ENCODE measurements around the gene TRAF4.
"Not testable (repeated sequence)": the region's sequence is repeated elsewhere in the genome, so short reads cannot be mapped to it uniquely, and the experiment has no call there.

TRAF4 gene

GRCh38 chr17:28749516-28750177 is 5.8 kb downstream of the TRAF4 start:
- DNase-seq = no peak

- DNase-seq = peak; percentile 80
These were observed 6.6 kb downstream of the TRAF4 start for GRCh38 chr17:28750178-28751047.

DNA sequence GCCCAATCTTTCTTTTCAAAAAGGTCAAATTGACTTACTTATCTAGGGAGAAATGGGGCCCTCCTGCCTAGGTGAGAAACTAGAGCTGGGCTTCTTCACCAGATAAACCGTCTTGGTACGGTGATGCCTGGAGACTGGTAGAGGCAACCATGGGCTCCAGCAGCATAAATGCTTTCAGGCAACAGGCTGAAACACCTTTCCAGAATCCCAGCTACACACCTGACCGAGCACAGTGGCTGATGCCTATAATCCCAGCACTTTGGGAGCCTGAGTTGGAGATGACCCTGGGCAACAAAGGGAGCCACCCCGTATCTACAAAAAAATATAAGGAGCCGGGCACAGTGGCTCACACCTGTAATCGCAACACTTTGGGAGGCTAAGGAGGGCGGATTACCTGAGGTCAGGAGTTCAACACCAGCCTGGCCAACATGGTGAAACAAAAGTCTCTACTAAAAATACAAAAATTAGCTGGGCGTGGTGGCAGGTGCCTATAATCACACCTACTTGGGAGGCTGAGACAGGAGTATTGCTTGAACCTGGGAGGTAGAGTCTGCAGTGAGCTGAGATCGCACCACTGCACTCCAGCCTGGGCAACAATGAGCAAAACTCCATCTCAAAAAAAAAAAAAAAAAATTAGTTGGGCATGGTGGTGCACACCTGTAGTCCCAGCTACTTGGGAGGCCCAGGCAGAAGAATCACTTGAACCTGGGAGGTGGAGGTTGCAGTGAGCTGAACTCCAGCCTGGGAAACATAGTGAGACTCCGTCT is 8.0 kb downstream of the TRAF4 start:
- no peak for DNase-seq

- no peak for DNase-seq
These were observed 11.7 kb downstream of the TRAF4 start for GRCh38 chr17:28755486-28755885.

DNA sequence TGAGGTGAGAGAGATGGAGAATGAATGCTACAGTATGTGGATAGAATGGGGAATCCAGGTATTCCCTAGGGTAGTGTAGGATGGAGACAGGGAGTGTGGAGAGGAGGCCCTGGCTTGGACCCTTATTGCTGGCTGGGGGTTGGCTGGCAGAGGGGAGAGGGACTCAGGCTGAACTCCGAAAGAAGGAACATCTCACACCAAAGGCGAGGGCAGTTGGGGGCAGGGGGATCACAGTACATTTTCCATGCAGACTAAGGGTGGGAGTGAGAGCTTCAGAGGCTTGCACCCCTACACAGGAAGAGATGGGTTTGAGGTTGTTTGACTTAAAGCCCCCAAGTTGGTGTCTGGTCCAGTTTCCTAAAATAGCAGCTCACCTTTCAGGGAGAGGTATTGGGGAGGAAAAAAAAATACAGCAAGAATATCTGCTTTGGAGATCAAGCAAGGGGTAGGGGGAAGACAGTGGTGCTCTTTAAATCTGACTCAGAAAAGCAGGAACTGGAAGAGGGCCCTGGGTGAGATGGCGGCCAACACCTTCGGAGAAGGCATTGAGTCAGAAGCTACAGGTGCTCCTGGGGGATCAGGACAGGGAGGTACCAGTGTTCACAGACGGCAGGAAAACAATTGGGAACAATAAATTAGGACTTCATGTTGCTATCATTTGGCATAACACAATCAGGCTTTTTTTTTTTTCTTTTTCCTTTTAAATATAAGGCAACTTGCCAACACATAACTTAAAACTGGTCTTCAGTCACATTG is 12.4 kb downstream of the TRAF4 start:
- DNase-seq = no peak

DNA sequence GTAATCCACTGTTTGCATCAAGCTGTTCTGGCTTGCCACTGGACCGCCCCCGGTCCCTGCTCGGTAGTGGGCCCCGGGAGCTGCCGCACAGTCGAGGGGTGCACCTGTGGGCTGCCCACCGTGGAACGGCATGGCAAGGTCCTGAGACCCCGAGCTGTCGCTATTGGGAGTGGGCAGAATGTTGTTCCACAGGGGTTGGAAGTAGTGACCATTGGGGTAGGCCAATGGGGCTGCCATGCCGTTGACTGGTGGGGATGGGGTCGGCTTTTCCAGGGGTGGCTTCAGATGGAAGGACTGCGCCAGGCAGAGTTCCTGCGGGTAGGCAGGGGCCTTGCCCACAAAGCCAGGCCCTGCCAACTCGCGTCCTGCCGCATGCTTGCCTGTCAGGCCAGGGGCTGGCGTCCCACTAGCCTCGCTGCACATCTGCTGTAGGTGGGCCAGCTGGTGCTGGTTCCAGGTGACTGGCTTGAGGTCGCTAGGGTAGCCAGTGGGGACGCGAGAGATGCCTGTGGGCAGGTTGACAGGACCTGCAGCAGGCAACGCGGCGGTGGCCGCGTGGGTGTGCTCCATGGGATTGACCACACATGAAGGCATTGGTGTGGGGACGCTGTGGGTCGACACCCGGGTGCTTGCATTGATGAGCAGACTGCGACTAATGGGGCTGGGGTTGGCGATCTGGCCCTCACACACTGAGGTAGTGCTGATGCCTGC is 14.8 kb downstream of the TRAF4 start:
- no peak for DNase-seq

GRCh38 chr17:28759256-28759865 is 15.6 kb downstream of the TRAF4 start:
- no peak for DNase-seq

DNA sequence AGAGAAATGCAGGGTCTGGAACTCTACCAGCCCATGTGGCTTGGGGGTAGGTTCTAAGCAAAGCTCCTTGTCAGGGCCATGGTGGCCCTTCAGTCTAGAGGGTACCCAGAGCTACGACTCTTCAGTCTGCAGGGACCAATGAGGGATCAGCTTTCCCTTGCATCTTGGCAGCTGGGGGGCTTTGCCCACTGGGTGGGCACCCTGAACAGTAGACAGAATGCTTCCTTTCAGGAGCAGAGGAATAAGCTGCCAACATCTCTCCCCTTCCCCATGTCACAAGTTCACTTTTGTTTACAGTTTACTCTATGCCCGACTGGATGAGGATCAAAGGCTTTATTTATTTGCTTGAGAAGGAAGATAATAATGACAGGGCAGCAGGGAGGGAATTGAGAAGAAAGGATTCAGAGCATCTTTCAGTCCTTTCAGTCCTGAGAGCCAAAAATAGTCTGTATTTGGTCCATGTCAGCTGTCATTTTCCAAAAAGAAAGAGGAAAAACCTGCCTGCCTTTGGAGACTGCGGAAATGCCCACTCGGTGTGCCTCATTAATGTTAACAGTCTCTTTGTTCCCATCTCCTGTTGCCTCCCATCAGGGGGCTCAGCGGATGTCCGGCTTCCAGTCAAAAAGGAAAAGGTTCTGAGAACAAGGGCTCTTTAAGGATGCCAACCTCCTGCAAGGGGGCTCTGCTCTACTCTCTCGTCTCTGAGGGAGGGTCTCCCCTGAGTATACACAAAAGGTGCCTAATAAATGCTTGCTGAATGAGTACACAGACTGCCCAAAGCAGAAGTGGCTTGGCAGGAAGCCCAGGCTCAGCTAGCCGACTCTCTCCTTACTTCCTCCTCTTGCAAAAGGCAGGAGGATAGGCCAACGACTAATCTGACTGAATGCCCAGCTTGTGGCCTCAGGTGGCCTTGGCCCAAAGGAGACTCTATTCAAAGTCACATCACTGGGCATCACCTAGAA is 17.1 kb downstream of the TRAF4 start:
- DNase-seq = no peak

DNA sequence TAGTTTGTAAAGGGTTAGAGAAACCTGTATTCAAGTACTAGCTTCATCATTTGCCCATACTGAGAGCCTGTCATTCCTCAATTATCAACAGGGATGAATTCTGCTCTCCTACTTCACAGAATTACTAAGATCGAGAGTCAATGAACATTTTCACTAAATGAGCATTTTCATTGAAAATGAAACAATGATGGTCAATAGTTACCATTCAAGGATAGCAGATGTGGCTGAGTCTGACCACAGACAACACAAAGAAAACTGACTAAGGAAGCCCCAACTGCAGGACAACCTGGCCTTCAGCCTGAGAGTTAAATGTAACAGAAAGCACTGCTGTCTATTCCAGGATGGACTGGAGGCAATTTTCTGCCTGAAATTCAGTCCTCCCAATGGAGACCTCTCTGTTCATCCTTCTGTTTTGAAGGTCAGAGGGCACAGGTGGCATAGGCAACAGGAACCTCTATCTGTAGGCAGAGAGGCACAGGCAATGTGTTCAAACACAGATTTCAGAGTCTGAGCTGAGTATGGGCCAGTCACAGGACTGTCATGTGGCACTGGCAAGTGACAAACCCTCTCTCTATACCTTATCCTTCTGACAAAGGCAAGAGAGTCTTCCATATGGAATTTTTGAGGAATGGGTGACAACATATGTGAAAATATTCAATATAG is 19.5 kb downstream of the TRAF4 start:
- no peak for DNase-seq

- DNase-seq = peak; percentile 71
These were observed 20.0 kb downstream of the TRAF4 start for GRCh38 chr17:28763804-28764266.

DNA sequence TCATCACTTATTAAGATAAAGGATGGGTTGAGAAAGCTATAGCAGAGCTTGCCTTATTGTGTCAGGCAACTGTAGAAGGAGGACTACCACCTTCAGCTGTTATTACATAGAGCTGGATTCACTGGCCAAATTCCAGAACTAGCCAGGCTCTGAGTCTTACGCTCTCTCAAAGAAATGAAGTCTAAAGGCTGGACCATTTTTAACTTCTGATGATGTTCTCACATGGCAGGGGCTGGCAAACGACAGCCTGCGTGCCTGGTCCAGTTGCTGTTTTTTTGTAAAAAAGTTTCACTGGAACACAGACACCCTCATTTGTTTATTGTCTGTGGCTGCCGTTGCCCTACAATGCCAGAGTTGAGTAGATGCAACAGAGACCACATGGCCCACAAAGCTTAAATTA is 21.2 kb downstream of the TRAF4 start:
- DNase-seq = no peak

GRCh38 chr17:28773736-28774135 is 29.9 kb downstream of the TRAF4 start:
- no peak for DNase-seq

DNA sequence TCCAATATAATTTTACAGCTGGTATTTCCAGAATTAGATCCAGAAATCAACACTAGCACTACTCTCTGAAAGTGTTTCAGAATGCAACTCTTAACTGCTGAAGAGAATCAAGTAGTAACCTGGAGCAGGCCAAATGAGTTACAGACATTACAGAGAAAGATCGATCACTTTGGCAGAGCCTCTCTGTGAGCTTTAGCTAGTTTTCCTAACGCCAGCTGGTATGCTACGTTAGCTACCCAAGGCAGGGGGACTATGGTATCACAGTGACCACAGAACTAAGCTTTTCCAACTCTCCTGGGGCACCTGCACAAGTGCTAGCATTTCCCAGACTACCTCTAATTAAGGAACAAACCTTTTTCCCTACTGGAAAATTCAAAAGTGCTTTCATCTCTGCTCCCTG is 30.4 kb downstream of the TRAF4 start:
- DNase-seq = no peak

DNA sequence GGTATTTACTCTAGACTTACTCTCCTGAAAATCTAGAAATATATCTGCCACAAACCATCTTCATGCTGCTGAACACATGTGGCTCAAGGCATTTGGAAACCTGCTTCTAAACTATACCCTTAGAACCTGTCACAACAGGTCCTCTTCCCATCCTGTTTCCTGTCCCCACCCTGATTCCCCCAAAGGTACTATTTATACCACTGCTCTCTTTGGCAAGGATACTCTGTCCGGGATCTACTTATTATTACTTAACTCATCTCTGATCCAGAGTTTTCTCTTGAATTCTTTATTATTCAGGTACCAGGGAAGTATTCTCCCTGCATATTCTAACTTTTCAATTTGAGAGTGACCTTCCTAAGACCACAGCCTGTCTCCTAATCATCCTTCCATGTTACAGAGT is 33.4 kb downstream of the TRAF4 start:
- no peak for DNase-seq

DNA sequence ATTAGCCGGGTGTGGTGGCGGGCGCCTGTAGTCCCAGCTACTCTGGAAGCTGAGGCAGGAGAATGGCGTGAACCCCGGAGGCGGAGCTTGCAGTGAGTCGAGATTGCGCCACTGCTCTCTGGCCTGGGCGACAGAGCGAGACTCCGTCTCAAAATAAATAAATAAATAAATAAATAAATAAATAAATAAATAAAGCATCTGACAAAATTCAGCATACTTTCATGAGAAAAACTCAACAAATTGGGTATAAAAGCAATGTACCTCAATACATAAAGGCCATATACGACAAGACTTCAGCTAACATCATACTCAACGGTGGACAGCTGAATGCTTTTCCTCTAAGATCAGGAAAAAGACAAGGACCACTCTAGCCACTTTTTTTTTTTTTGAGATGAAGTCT is 35.8 kb downstream of the TRAF4 start:
- not testable (repeated sequence) for DNase-seq

DNA sequence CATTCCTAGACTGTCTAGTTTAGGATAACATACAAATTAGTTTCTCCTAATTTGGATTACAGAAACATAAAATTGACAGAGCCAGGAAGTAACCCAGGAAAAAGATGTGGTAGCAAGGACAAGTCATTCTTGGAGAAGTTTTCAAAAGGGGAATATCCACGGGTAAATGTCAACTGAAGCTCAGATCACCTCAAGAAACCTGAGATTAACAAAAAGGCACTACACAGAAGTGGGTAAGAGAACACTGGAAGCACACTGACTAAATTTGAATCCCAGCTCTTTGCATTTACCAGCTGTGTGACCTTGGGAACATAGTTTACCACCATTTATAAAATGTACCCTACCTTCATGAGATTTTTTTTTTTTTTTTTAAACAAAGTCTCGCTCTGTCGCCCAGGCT is 39.4 kb downstream of the TRAF4 start:
- no peak for DNase-seq

DNA sequence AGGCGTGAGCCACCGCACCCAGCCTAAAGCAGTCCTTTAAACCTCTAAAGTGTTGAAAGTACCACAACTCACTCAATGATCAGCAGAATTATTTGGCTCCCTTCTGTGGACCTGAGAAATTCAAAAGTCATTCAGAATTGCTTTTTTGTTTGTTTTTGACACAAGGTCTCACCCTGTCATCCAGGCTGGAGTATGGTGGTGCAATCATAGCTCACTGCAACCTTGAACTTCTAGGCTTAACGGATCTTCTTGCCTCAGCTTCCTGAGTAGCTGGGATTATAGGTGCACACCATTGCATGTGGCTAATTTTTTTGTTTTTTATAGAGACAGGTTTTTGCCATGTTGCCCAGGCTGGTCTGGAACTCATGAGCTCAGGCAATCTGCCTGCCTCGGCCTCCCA is 44.3 kb downstream of the TRAF4 start:
- no peak for DNase-seq

GRCh38 chr17:28792877-28793661 is 49.3 kb downstream of the TRAF4 start:
- DNase-seq = no peak

Measured in effector CD8-positive, alpha-beta T cell (primary cell).